AG10803 (cell line): ENCODE results near the gene LCK.

Experiments
- DNase-seq: peaks from one replicate; pipeline ENCODE4 v3.0.0; 2010; ENCODE audit warnings: low read depth
- H3K4me3 ChIP-seq: 2 replicates; pipeline ENCODE4 v1.5.1; 2011; ENCODE audit warnings: mild to moderate bottlenecking, low read length, control low read depth
- CTCF ChIP-seq: conservative IDR thresholded peaks from 2 replicates; pipeline ENCODE4 v1.5.1; 2011; ENCODE audit warnings: mild to moderate bottlenecking, low read length, control low read depth, inconsistent platforms

LCK gene

DNA sequence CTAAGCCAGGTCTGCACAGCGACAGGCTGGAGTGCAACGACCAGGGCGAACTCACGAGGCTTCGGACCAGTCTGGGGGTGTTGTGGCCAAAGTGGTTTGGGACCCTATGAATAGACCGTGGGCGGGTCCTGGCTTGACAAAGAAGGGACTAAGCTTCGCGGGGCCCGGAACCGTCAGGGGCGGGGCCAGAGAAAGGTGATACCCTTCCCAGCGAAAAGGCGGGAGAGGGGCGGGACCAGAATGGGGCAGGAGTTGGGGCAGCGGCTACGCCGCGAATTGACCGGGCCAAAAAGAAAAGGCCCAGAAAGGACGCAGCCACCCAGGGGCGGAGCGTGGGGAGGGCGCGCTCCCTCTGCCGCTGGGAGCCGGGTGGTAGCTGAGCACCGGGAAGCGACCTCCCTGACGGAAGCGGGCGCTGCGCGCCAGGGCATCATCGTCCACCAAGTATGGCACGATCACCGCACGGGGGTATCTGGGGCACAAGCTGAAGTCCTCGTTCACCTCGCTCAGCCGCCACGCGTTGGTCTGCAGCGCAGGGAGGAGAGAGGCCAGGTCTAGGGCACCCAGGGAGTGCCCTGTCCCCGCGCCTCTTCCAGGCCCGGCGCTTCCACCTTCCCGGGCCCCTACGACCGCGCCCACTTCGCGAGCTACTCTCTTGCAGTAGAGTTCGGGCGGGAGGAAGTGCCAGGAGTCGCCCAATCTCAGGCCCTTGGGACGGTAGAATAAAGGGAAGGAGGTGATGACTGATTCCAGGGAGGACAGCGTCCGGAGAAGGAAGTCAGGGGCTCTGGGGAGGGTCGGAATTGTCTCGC lies 10.7 kb upstream of the LCK start:
- DNase-seq = peak; percentile 43

DNA sequence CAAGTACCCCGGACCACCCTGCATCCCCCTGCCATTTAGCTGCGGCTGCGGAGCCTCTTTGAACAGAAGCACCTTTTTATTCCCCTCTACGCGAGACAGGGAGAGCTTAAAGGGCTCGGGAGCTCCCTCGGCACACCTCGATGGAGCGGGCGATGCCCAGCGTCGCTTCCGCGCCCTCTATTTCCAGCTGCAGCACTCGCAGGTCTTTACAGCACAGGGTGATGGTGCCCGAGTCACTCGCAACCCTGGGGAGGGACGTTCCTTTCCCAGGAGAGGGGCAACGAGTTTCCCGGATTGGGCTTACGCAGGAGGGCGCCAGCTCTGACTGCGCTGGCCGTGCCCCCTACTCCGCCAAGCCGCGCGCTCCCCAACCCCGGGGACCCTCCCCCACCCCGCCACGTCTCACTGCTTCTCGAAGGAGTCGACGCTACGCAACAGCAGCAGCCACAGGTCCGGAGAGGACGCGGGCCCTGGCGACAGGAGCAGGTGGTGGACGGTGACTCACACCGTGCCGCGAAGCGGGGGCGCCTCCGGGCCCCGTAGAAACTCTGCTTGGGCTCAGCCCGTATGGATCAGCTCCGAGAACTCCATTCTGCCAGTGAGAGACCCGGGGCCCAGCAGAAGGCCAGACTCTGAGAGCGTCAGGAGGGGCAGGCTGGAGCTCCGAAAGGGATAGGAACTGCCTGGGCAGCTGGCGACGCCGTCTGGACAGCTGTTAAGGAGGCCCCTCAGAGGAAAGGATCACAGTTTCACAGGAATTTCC lies 9.9 kb upstream of the LCK start:
- peak overlapping the region; percentile 79 for H3K4me3 ChIP-seq
- TF ChIP-seq CTCF = peak; percentile 16
- DNase-seq = peak; percentile 54

More for the DNA sequence above, 10.7 kb upstream of the LCK start:
- peak overlapping the region; percentile 79 for H3K4me3 ChIP-seq
- peak; percentile 36 for TF ChIP-seq CTCF

GRCh38 chr1:32242341-32242851 lies 8.7 kb upstream of the LCK start:
- H3K4me3 ChIP-seq = peak overlapping the region; percentile 31
- peak; percentile 32 for DNase-seq
- TF ChIP-seq CTCF = no peak

DNA sequence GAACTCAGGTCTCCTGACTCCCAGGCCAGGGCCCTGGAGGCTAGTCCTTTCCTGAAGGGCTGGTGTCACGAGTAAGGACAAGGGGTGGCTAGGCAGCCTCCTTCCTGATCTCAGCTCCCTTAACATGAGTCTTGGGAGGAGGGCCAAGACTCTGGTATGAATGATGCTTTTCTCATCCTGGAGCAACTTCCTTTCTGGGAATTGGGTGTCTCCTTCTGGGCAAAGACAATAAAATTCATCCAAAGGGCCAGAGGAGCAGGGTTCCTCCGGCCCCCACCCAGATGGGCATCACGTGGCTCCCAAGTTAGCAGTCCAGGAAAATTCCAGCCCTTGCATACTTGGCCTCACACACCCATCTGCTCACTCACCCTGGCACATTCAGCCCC lies 4.2 kb upstream of the LCK start, which contains the start of gene FAM167B:
Gene FAM167B, plus strand, starts transcription at position 335 of the 386 bp plus-strand sequence. CDS start 200 bp downstream, outside the sequence.
- no peak within 1 kb of the TSS for H3K4me3 ChIP-seq
- peak; percentile 94 for DNase-seq
- peak; percentile 7; the same call in 1 of the 2 replicates for TF ChIP-seq CTCF

GRCh38 chr1:32247452-32247851 lies 3.6 kb upstream of the LCK start:
- H3K4me3 ChIP-seq = no peak overlapping the region
- DNase-seq = no peak
- no peak for TF ChIP-seq CTCF

- peak; percentile 65 for TF ChIP-seq CTCF
- no peak overlapping the region for H3K4me3 ChIP-seq
- DNase-seq = peak; percentile 57
These were observed 2.8 kb upstream of the LCK start for GRCh38 chr1:32247983-32248889.
